GM12891 (cell line): ENCODE results near the gene HLCS.

Source experiments
- POLR2A ChIP-seq: IDR thresholded peaks from 2 replicates; pipeline ENCODE4 v1.6.1; 2011; ENCODE audit warnings: low read depth, low read length, control low read depth
- TAF1 ChIP-seq: IDR thresholded peaks from 2 replicates; pipeline ENCODE4 v1.6.1; 2011; ENCODE audit warnings: low read depth, low read length, control low read depth

- TF ChIP-seq TAF1 = no peak
- no peak for TF ChIP-seq POLR2A
Observed at GRCh38 chr21:36743446-36743845, 223.0 kb downstream of the HLCS start.
